ENCODE results near the gene HDAC4. TPM values are rescaled to one million over a fixed set of nuclear protein-coding genes. Genes with fewer than 3 reads are reported as not detected.

The HDAC4 gene
- total RNA-seq, 4 donors from 2014 or later: 21.6 to 72.7 (median 35.2) TPM

GRCh38 chr2:239233576-239233975, 167.2 kb downstream of the HDAC4 start:
- Histone ChIP-seq H3K4me1 (peaks cover 0 to 50% (median under 1%) of the 10 kb centered on the region in 3 donors), H3K4me3 (no peak overlapping the region), H3K36me3 (peaks cover 0 to 16% (median 0%) of the 10 kb centered on the region in 3 donors), H3K9me3 (no peaks in the 10 kb centered on the region), H3K27me3 (no peaks in the 10 kb centered on the region), H3K27ac (no peak overlapping the region)
- 85 to 91% methylated on average over 6 of the region's 6 CpGs for WGBS, 2 donors
- intact Hi-C loops (cut with DNase I): no loop called here
- no peak for DNase-seq
- TF ChIP-seq POLR2A (IDR thresholded peaks at IDR 0.05): no peak
- TF ChIP-seq CTCF (IDR thresholded peaks at IDR 0.05): no peak

- 55 to 90% methylated on average over 1 to 6 of the region's 6 CpGs for WGBS, 2 donors
- no peaks in the 10 kb centered on the region for H3K27me3 ChIP-seq
- peaks cover 0 to 16% (median 0%) of the 10 kb centered on the region in 3 donors for H3K36me3 ChIP-seq
- TF ChIP-seq POLR2A (IDR thresholded peaks at IDR 0.05): no peak
- no peak for TF ChIP-seq CTCF (IDR thresholded peaks at IDR 0.05)
- H3K27ac ChIP-seq: no peak overlapping the region
- H3K4me3 ChIP-seq: no peak overlapping the region
- H3K9me3 ChIP-seq: no peaks in the 10 kb centered on the region
- H3K4me1 ChIP-seq: peaks cover 6 to 55% (median 8%) of the 10 kb centered on the region in 3 donors
- no peak for DNase-seq
- intact Hi-C loops (cut with DNase I): no loop called here
These were observed 168.6 kb downstream of the HDAC4 start for GRCh38 chr2:239232195-239232578.

GRCh38 chr2:239231231-239232194, 169.3 kb downstream of the HDAC4 start:
- WGBS, 2 donors: 74 to 79% methylated on average over 11 to 17 of the region's 46 CpGs
- Histone ChIP-seq H3K4me1 (peaks cover 10 to 56% (median 11%) of the 10 kb centered on the region in 3 donors), H3K9me3 (no peaks in the 10 kb centered on the region), H3K27ac (peak overlapping the region in 1 of 4 donors; percentile 58), H3K27me3 (no peaks in the 10 kb centered on the region), H3K4me3 (no peak overlapping the region), H3K36me3 (peaks cover 0 to 15% (median 0%) of the 10 kb centered on the region in 3 donors)
- TF ChIP-seq POLR2A (IDR thresholded peaks at IDR 0.05) (no peak), CTCF (IDR thresholded peaks at IDR 0.05) (no peak)
- intact Hi-C loops (cut with DNase I): no loop called here
- no peak for DNase-seq

- WGBS, 2 donors: 65 to 68% methylated on average over 20 to 21 of the region's 26 CpGs
- peaks cover 0 to 6% (median 0%) of the 10 kb centered on the region in 3 donors for H3K36me3 ChIP-seq
- H3K9me3 ChIP-seq: no peaks in the 10 kb centered on the region
- H3K4me3 ChIP-seq: no peak overlapping the region
- no peak for TF ChIP-seq CTCF (IDR thresholded peaks at IDR 0.05)
- TF ChIP-seq POLR2A (IDR thresholded peaks at IDR 0.05): no peak
- H3K27me3 ChIP-seq: no peaks in the 10 kb centered on the region
- H3K27ac ChIP-seq: peak overlapping the region in 3 of 4 donors; percentile 35 to 58 (median 47)
- peaks cover 14 to 59% (median 15%) of the 10 kb centered on the region in 3 donors for H3K4me1 ChIP-seq
- DNase-seq: no peak
- intact Hi-C loops (cut with DNase I): no loop called here
These were observed 170.3 kb downstream of the HDAC4 start for GRCh38 chr2:239230318-239231052.
